ENCODE data around the gene FGF18.

GRCh38 chr5:171499611-171500010 lies 80.2 kb downstream of the FGF18 start:
- TF ChIP-seq CTCF (IDR thresholded peaks at IDR 0.05) (no peak), POLR2A (IDR thresholded peaks at IDR 0.05) (no peak)
